SK-N-SH (cell line): Measurements from ENCODE around the gene PFKP. TPM values are rescaled to one million over a fixed set of nuclear protein-coding genes. Genes with fewer than 3 reads are reported as not detected.

Experiments
- CTCF ChIA-PET: fragments of 300-600, 350-600 bp; formaldehyde crosslinking; extraction: SDS; loops from one replicate; lab custom pipeline; 2021; lab: Yijun Ruan, JAX
- POLR2A ChIA-PET: fragments of 350-600 bp; sonication (Branson Sonifier 250); formaldehyde crosslinking; extraction: SDS; loops from one replicate; lab custom pipeline; 2020; ENCODE audit warnings: antibody characterized with exemption, inconsistent platforms; lab: Yijun Ruan, JAX
- DNase-seq: peaks from one replicate; pipeline ENCODE4 v3.0.0; 2012
- H2AFZ ChIP-seq: fragments of 200-600 bp; sonication (generic); 2 replicates; pipeline ENCODE4 v1.8.1; 2016; ENCODE audit warnings: antibody characterized with exemption, mild to moderate bottlenecking, low read depth
- H3F3A ChIP-seq: fragments of 200-600 bp; sonication (generic); replicated peaks from 2 replicates; pipeline ENCODE3; 2016; ENCODE audit warnings: antibody characterized with exemption, mild to moderate bottlenecking; ENCODE audit not compliant: insufficient read depth
- H3K27ac ChIP-seq, 2 experiments: fragments of 200-500 bp in 1 of 2; fragments of 200-600 bp in 1 of 2; sonication (Bioruptor generic) in 1 of 2; sonication (generic), shearing (Covaris generic) in 1 of 2; 2 replicates each; pipeline versions ENCODE4 v1.5.1 to v1.6.1; 2014 to 2016; ENCODE audit warnings: low read depth in 2 of 2, inconsistent platforms in 1 of 2, low read length in 1 of 2, mild to moderate bottlenecking in 1 of 2, mixed read lengths in 1 of 2
- H3K27me3 ChIP-seq: fragments of 200-600 bp; sonication (generic), shearing (Covaris generic); 2 replicates; pipeline ENCODE4 v1.6.1; 2016; ENCODE audit warnings: mixed run types; ENCODE audit not compliant: insufficient read depth
- H3K36me3 ChIP-seq, 2 experiments: fragments of 200-500 bp in 1 of 2; fragments of 200-600 bp in 1 of 2; sonication (Bioruptor generic) in 1 of 2; sonication (generic) in 1 of 2; replicated peaks in 1 of 2; 2 replicates each; pipeline versions ENCODE3 to v1.5.1; 2014 to 2016; ENCODE audit warnings: low read length in 1 of 2, mild to moderate bottlenecking in 1 of 2; ENCODE audit not compliant: insufficient read depth in 2 of 2, control insufficient read depth in 1 of 2
- H3K4me1 ChIP-seq, 2 experiments: fragments of 200-500 bp in 1 of 2; fragments of 200-600 bp in 1 of 2; sonication (Bioruptor generic) in 1 of 2; sonication (generic), shearing (Covaris generic) in 1 of 2; 2 replicates each; pipeline versions ENCODE4 v1.5.1 to v1.6.1; 2014 to 2016; ENCODE audit warnings: low read depth in 1 of 2, low read length in 1 of 2, mixed run types in 1 of 2; ENCODE audit not compliant: insufficient read depth in 2 of 2, control insufficient read depth in 1 of 2
- H3K4me2 ChIP-seq: fragments of 200-600 bp; sonication (generic), shearing (Covaris generic); 2 replicates; pipeline ENCODE4 v1.6.1; 2017; ENCODE audit warnings: mixed run types
- H3K4me3 ChIP-seq, 2 experiments: fragments of 200-500 bp in 1 of 2; fragments of 200-600 bp in 1 of 2; sonication (Bioruptor generic) in 1 of 2; sonication (generic), shearing (Covaris generic) in 1 of 2; 2 replicates each; pipeline versions ENCODE4 v1.5.1 to v1.8.1; 2014 to 2016; ENCODE audit warnings: low read depth in 2 of 2, inconsistent platforms in 1 of 2, low read length in 1 of 2, mild to moderate bottlenecking in 1 of 2, mixed read lengths in 1 of 2, moderate library complexity in 1 of 2
- H3K79me2 ChIP-seq: fragments of 200-600 bp; sonication (generic); 2 replicates; pipeline ENCODE4 v1.8.1; 2017; ENCODE audit warnings: mild to moderate bottlenecking; ENCODE audit not compliant: insufficient read depth
- H3K9ac ChIP-seq: fragments of 200-600 bp; sonication (generic); 2 replicates; pipeline ENCODE4 v1.6.1; 2017; ENCODE audit warnings: mixed run types
- H3K9me2 ChIP-seq: fragments of 200-600 bp; sonication (generic); 2 replicates; pipeline ENCODE4 v1.6.1; 2017; ENCODE audit warnings: mixed run types
- H3K9me3 ChIP-seq: fragments of 200-600 bp; sonication (generic); 2 replicates; pipeline ENCODE4 v1.6.1; 2017; ENCODE audit warnings: mixed run types, mild to moderate bottlenecking, moderate library complexity
- H4K20me1 ChIP-seq: fragments of 200-600 bp; sonication (generic); 2 replicates; pipeline ENCODE4 v1.6.1; 2017; ENCODE audit warnings: mild to moderate bottlenecking, mixed run types; ENCODE audit not compliant: insufficient read depth
- ELF1 ChIP-seq: IDR thresholded peaks from 2 replicates; pipeline ENCODE4 v1.4.0; 2012
- FOSL2 ChIP-seq: IDR thresholded peaks from 2 replicates; pipeline ENCODE4 v1.4.0; 2012; ENCODE audit warnings: low read depth, mild to moderate bottlenecking, moderate library complexity, borderline replicate concordance
- FOXM1 ChIP-seq: IDR thresholded peaks from 2 replicates; pipeline ENCODE4 v1.4.0; 2012; ENCODE audit warnings: low read depth, mild to moderate bottlenecking
- GATA2 ChIP-seq: sonication (generic); formaldehyde crosslinking; IDR thresholded peaks from 2 replicates; pipeline ENCODE4 v1.5.0; 2020; ENCODE audit warnings: mild to moderate bottlenecking, missing genetic modification reagents
- NFIC ChIP-seq: IDR thresholded peaks from 2 replicates; pipeline ENCODE4 v1.4.0; 2012; ENCODE audit warnings: borderline replicate concordance
- RAD21 ChIP-seq: IDR thresholded peaks from 2 replicates; pipeline ENCODE4 v1.6.1; 2012; ENCODE audit warnings: mild to moderate bottlenecking, low read length
- RFX5 ChIP-seq: IDR thresholded peaks from 2 replicates; pipeline ENCODE4 v1.6.1; 2012; ENCODE audit warnings: mild to moderate bottlenecking, improper control_type of control experiment, low read length
- RXRA ChIP-seq: IDR thresholded peaks from 2 replicates; pipeline ENCODE4 v1.4.0; 2012; ENCODE audit warnings: low read depth, mild to moderate bottlenecking, borderline replicate concordance
- SIN3A ChIP-seq: IDR thresholded peaks from 2 replicates; pipeline ENCODE4 v1.6.1; 2012; ENCODE audit warnings: low read depth, mild to moderate bottlenecking, low read length, moderate library complexity, borderline replicate concordance
- SMC3 ChIP-seq: IDR thresholded peaks from 2 replicates; pipeline ENCODE4 v1.6.1; 2012; ENCODE audit warnings: low read depth, low read length, improper control_type of control experiment
- TAF1 ChIP-seq: IDR thresholded peaks from 2 replicates; pipeline ENCODE4 v1.6.1; 2012; ENCODE audit warnings: low read depth, mild to moderate bottlenecking, low read length, moderate library complexity, borderline replicate concordance
- WGBS: methylation state at CpG from one replicate; pipeline ENCODE4 v1.1.6; 2017; ENCODE audit warnings: low lambda C conversion rate; 5-methylcytosine and 5-hydroxymethylcytosine counted together
- polyA plus RNA-seq, 3 experiments: library from polyadenylated mRNA; depleted of rRNA; stranded (reverse); fragments of >200 nt; gene quantifications; 2 replicates each; pipeline ENCODE4 v1.2.3, GENCODE V29; 2012
- TF ChIP-seq, protein P1 (sequence below): IDR thresholded peaks from 2 replicates; pipeline ENCODE4; 2012
- TF ChIP-seq, protein P2 (sequence below): IDR thresholded peaks from 2 replicates; pipeline ENCODE4 v1.4.0; 2012; ENCODE audit warnings: low read depth
- TF ChIP-seq, protein P3 (sequence below): fragments of 200-600 bp; sonication (generic); IDR thresholded peaks from 2 replicates; pipeline ENCODE4 v1.6.1; 2017; ENCODE audit warnings: antibody characterized with exemption, mild to moderate bottlenecking, moderate library complexity
- TF ChIP-seq, protein P4 (sequence below): IDR thresholded peaks from 2 replicates; pipeline ENCODE4 v1.4.0; 2012; ENCODE audit warnings: low read depth, borderline replicate concordance
- TF ChIP-seq, protein P5 (sequence below): IDR thresholded peaks from 2 replicates; pipeline ENCODE4 v1.4.0; 2012; ENCODE audit warnings: low read depth, borderline replicate concordance

PFKP gene
- polyA plus RNA-seq, 1 of the 3 experiments (the other 2 are of a cell fraction): 175 TPM

DNA sequence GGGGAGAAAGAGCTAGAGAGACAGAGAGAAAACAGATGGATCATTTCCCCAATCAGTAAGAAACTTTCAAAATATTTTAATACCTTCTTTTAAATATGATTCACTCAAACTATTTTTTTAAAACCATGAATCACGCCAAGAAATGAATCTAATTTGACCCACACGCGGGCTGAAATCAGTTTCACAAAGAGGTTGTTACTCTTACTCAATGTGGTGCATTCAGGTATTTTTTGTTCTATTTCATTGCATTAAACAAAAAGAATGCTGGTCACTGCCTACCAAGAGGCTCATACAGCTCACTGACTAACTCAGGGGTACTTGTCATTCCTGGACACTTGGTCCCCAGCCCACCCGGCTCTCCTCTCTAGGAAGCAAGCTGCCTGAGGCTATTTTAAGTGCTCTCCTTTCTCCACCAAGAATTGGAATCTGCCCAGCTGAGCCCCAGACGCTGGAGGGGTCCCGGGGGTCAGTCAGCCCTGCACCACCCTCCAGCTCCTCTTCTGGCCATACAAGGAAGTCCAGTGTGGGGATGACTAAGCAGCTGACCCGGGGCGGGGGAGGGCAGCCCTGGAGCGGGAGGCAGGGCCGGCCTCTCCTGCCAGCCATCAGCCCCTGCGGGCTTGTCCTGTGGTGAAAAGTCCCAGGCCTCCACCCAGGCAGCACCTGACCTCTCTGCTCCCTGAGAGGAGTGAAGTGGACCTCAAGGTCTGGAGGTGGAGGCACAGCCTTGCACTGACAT is 21.7 kb upstream of the PFKP start (continued):
- TF ChIP-seq SIN3A (no peak), FOSL2 (peak; percentile 73), FOXM1 (peak; percentile 48; the same call in 1 of the 2 replicates), RXRA (peak; percentile 82; the same call in 1 of the 2 replicates), SMC3 (no peak)
- TF ChIP-seq, protein P1, sequence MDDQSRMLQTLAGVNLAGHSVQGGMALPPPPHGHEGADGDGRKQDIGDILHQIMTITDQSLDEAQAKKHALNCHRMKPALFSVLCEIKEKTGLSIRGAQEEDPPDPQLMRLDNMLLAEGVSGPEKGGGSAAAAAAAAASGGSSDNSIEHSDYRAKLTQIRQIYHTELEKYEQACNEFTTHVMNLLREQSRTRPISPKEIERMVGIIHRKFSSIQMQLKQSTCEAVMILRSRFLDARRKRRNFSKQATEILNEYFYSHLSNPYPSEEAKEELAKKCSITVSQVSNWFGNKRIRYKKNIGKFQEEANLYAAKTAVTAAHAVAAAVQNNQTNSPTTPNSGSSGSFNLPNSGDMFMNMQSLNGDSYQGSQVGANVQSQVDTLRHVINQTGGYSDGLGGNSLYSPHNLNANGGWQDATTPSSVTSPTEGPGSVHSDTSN: peak; percentile 53; the same call in 1 of the 2 replicates
- TF ChIP-seq, protein P2, sequence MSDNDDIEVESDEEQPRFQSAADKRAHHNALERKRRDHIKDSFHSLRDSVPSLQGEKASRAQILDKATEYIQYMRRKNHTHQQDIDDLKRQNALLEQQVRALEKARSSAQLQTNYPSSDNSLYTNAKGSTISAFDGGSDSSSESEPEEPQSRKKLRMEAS: peak; percentile 35; the same call in 1 of the 2 replicates
- TF ChIP-seq, protein P3, sequence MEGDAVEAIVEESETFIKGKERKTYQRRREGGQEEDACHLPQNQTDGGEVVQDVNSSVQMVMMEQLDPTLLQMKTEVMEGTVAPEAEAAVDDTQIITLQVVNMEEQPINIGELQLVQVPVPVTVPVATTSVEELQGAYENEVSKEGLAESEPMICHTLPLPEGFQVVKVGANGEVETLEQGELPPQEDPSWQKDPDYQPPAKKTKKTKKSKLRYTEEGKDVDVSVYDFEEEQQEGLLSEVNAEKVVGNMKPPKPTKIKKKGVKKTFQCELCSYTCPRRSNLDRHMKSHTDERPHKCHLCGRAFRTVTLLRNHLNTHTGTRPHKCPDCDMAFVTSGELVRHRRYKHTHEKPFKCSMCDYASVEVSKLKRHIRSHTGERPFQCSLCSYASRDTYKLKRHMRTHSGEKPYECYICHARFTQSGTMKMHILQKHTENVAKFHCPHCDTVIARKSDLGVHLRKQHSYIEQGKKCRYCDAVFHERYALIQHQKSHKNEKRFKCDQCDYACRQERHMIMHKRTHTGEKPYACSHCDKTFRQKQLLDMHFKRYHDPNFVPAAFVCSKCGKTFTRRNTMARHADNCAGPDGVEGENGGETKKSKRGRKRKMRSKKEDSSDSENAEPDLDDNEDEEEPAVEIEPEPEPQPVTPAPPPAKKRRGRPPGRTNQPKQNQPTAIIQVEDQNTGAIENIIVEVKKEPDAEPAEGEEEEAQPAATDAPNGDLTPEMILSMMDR: peak; percentile 49

DNA sequence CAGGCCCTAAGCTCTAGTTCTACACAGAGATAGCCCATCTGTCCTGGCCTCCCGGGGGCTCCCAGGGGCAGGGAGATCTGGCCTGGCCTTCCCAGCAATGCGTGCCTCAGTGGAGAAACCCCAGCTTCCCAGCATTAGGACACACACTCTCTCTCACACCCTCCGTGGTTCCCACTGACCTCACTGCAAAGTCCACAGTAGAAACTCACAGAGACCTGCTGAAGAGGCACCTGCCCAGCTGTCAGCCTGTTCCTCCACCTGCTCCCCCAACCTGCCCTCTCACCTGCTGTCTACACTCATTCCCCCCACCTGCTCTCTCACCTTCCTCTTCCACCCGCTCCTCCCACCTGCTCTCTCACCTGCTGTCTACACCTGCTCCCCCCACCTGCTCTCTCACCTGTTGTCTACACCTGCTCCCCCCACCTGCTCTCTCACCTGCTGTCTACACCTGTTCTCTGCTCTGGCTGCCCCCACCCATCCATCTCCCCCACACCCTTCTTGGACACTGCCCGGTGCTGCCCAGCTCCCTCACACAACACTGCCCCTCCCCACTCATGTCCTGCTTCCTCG is 21.1 kb upstream of the PFKP start:
- 74% methylated on average over 4 of the region's 6 CpGs for WGBS
- no peak for DNase-seq
- peak overlapping the region; percentile 54 for H2AFZ ChIP-seq
- H3K27ac ChIP-seq: peak overlapping the region; percentile 74 to 95; a peak in 3 of 4 replicates
- 0 out of 4 replicates have a peak overlapping the region, but pooled peaks of 1 of the 2 experiments have one; percentile 36 for H3K4me3 ChIP-seq
- CTCF ChIA-PET: interaction anchor here (0.7 to 4.6 kb wide), 4 partner anchors 18 to 121 kb away, joined by 3 to 83 read pairs (median 4); no protein-coding TSS in a partner anchor
- no peaks in the 10 kb centered on the region for H3K9me3 ChIP-seq
- H3K27me3 ChIP-seq: no peaks in the 10 kb centered on the region
- POLR2A ChIA-PET: no interaction called here
- TF ChIP-seq, protein P4, sequence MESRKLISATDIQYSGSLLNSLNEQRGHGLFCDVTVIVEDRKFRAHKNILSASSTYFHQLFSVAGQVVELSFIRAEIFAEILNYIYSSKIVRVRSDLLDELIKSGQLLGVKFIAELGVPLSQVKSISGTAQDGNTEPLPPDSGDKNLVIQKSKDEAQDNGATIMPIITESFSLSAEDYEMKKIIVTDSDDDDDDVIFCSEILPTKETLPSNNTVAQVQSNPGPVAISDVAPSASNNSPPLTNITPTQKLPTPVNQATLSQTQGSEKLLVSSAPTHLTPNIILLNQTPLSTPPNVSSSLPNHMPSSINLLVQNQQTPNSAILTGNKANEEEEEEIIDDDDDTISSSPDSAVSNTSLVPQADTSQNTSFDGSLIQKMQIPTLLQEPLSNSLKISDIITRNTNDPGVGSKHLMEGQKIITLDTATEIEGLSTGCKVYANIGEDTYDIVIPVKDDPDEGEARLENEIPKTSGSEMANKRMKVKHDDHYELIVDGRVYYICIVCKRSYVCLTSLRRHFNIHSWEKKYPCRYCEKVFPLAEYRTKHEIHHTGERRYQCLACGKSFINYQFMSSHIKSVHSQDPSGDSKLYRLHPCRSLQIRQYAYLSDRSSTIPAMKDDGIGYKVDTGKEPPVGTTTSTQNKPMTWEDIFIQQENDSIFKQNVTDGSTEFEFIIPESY: no peak
- TF ChIP-seq FOXM1 (no peak), GATA2 (CRISPR knock-in tag) (no peak), SIN3A (no peak), ELF1 (no peak), FOSL2 (no peak), NFIC (no peak), RFX5 (no peak), TAF1 (no peak), RAD21 (no peak)
- TF ChIP-seq, protein P5, sequence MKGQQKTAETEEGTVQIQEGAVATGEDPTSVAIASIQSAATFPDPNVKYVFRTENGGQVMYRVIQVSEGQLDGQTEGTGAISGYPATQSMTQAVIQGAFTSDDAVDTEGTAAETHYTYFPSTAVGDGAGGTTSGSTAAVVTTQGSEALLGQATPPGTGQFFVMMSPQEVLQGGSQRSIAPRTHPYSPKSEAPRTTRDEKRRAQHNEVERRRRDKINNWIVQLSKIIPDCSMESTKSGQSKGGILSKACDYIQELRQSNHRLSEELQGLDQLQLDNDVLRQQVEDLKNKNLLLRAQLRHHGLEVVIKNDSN: no peak
- TF ChIP-seq, protein P1: no peak
- TF ChIP-seq, all 33 proteins: peak for 0
- H3K9ac ChIP-seq: peak overlapping the region; percentile 63
- no peaks in the 10 kb centered on the region for H3K36me3 ChIP-seq
- H3K4me1 ChIP-seq: peaks cover 11 to 37% of the 10 kb centered on the region in 2 experiments; a peak in 3 of 4 replicates
- H3K79me2 ChIP-seq: no peaks in the 10 kb centered on the region
- H3F3A ChIP-seq: peaks cover 41% of the 10 kb centered on the region
- peak overlapping the region; percentile 80 for H3K4me2 ChIP-seq
- no peaks in the 10 kb centered on the region for H4K20me1 ChIP-seq
- H3K9me2 ChIP-seq: no peaks in the 10 kb centered on the region
